Measurements from ENCODE around the gene CRMP1.

GRCh38 chr4:5893004-5893580, at the start of gene CRMP1:
- no peak for TF ChIP-seq TAF1 (IDR thresholded peaks at IDR 0.05; ENCODE audit: borderline replicate concordance, insufficient read depth, low read length)
- no peak for TF ChIP-seq POLR2AphosphoS5 (IDR thresholded peaks at IDR 0.05; ENCODE audit: low read depth, low read length)
- no peak for TF ChIP-seq REST (IDR thresholded peaks at IDR 0.05; ENCODE audit: insufficient read depth in 1 of 2, low read depth in 2 of 2, low read length in 2 of 2)
- no peak for TF ChIP-seq FOXP2 (optimal IDR thresholded peaks at IDR 0.05; ENCODE audit: borderline replicate concordance, extremely low read depth, extremely low read length, insufficient read depth)
